Stimulated activated CD4-positive, alpha-beta T cell treated with anti-CD3 and anti-CD28 coated beads, Interleukin-1b, Interleukin-23, amount 100 ng/mL, for 48 hours (primary cell): ENCODE measurements around the gene RINT1.
"Not testable (repeated sequence)": the region's sequence is repeated elsewhere in the genome, so short reads cannot be mapped to it uniquely, and the experiment has no call there.

ENCODE experiments used
- DNase-seq: peaks from one replicate; pipeline ENCODE4 v3.0.0-alpha.2; 2020

RINT1 gene

GRCh38 chr7:105532709-105533460 is 884 bp downstream of the RINT1 start:
- DNase-seq: no peak

- no peak for DNase-seq
Measured at GRCh38 chr7:105538339-105538738, 6.3 kb downstream of the RINT1 start.

GRCh38 chr7:105559926-105560325 is 27.9 kb downstream of the RINT1 start:
- DNase-seq: no peak

- DNase-seq: no peak
Measured at GRCh38 chr7:105565190-105565589, 33.2 kb downstream of the RINT1 start.

- DNase-seq: no peak
Measured at GRCh38 chr7:105567024-105567423, 35.0 kb downstream of the RINT1 start.

- no peak for DNase-seq
Measured at GRCh38 chr7:105567821-105568220, 35.8 kb downstream of the RINT1 start.

GRCh38 chr7:105571891-105572290 is 39.9 kb downstream of the RINT1 start:
- no peak for DNase-seq

- DNase-seq: no peak
Measured at GRCh38 chr7:105577251-105577650, 45.2 kb downstream of the RINT1 start.

- DNase-seq: no peak
Measured at GRCh38 chr7:105578496-105578895, 46.5 kb downstream of the RINT1 start.

GRCh38 chr7:105580022-105580740 is 48.2 kb downstream of the RINT1 start:
- DNase-seq: no peak

- DNase-seq: peak; percentile 68
Measured at GRCh38 chr7:105581066-105581811, 49.2 kb downstream of the RINT1 start, which contains the start of gene EFCAB10. Gene EFCAB10 (minus strand): TSS chr7:105581493. CDS start chr7:105581463, 30 bp downstream.

GRCh38 chr7:105583061-105583460 is 51.1 kb downstream of the RINT1 start:
- no peak for DNase-seq

GRCh38 chr7:105584165-105584564 is 52.2 kb downstream of the RINT1 start:
- DNase-seq: no peak

GRCh38 chr7:105585850-105586500 is 54.0 kb downstream of the RINT1 start:
- no peak for DNase-seq

- DNase-seq: no peak
Measured at GRCh38 chr7:105587909-105588635, 56.1 kb downstream of the RINT1 start.

GRCh38 chr7:105589356-105590077 is 57.5 kb downstream of the RINT1 start:
- peak; percentile 60 for DNase-seq

- DNase-seq: no peak
Measured at GRCh38 chr7:105590793-105591192, 58.8 kb downstream of the RINT1 start.

GRCh38 chr7:105591522-105591921 is 59.5 kb downstream of the RINT1 start:
- DNase-seq: no peak

- no peak for DNase-seq
Measured at GRCh38 chr7:105594034-105594433, 62.0 kb downstream of the RINT1 start.

- no peak for DNase-seq
Measured at GRCh38 chr7:105596866-105597265, 64.9 kb downstream of the RINT1 start.

- DNase-seq: not testable (repeated sequence)
Measured at GRCh38 chr7:105599080-105599479, 67.1 kb downstream of the RINT1 start.

GRCh38 chr7:105599551-105599950 is 67.5 kb downstream of the RINT1 start:
- DNase-seq: no peak
